ENCODE data around the gene FBXO28.
"Not testable (repeated sequence)": the region's sequence is repeated elsewhere in the genome, so short reads cannot be mapped to it uniquely, and the experiment has no call there.

The FBXO28 gene

GRCh38 chr1:224113918-224114786, at the start of gene FBXO28:
Gene FBXO28 (plus strand): TSS chr1:224114111. CDS start chr1:224114130, 19 bp downstream.
- DNase-seq (ENCODE audit: low spot score), result peak; percentile 97

- DNase-seq (ENCODE audit: low spot score), result no peak
Measured at GRCh38 chr1:224064150-224064549, 49.8 kb upstream of the FBXO28 start.

- DNase-seq (ENCODE audit: low spot score), result peak; percentile 28
Measured at GRCh38 chr1:224065455-224065854, 48.5 kb upstream of the FBXO28 start.

GRCh38 chr1:224067207-224067606, 46.7 kb upstream of the FBXO28 start:
- no peak for DNase-seq (ENCODE audit: low spot score)

- peak; percentile 42 for DNase-seq (ENCODE audit: low spot score)
Measured at GRCh38 chr1:224067621-224068457, 46.1 kb upstream of the FBXO28 start.

- no peak for DNase-seq (ENCODE audit: low spot score)
Measured at GRCh38 chr1:224068458-224069072, 45.3 kb upstream of the FBXO28 start.

GRCh38 chr1:224069138-224069537, 44.8 kb upstream of the FBXO28 start:
- DNase-seq (ENCODE audit: low spot score), result no peak

- DNase-seq (ENCODE audit: low spot score), result no peak
Measured at GRCh38 chr1:224070521-224070920, 43.4 kb upstream of the FBXO28 start.

GRCh38 chr1:224076407-224076806, 37.5 kb upstream of the FBXO28 start:
- DNase-seq (ENCODE audit: low spot score), result no peak

GRCh38 chr1:224079644-224080043, 34.3 kb upstream of the FBXO28 start:
- not testable (repeated sequence) for DNase-seq (ENCODE audit: low spot score)

GRCh38 chr1:224080115-224080774, 33.7 kb upstream of the FBXO28 start:
- peak; percentile 73 for DNase-seq (ENCODE audit: low spot score)

- no peak for DNase-seq (ENCODE audit: low spot score)
Measured at GRCh38 chr1:224081604-224082003, 32.3 kb upstream of the FBXO28 start.

- DNase-seq (ENCODE audit: low spot score), result no peak
Measured at GRCh38 chr1:224082146-224082545, 31.8 kb upstream of the FBXO28 start.

- no peak for DNase-seq (ENCODE audit: low spot score)
Measured at GRCh38 chr1:224084867-224085266, 29.0 kb upstream of the FBXO28 start.

GRCh38 chr1:224085421-224086108, 28.3 kb upstream of the FBXO28 start:
- no peak for DNase-seq (ENCODE audit: low spot score)

- no peak for DNase-seq (ENCODE audit: low spot score)
Measured at GRCh38 chr1:224087286-224087794, 26.6 kb upstream of the FBXO28 start.

GRCh38 chr1:224089583-224089982, 24.3 kb upstream of the FBXO28 start:
- no peak for DNase-seq (ENCODE audit: low spot score)

- no peak for DNase-seq (ENCODE audit: low spot score)
Measured at GRCh38 chr1:224090116-224090515, 23.8 kb upstream of the FBXO28 start.

- DNase-seq (ENCODE audit: low spot score), result no peak
Measured at GRCh38 chr1:224092111-224092510, 21.8 kb upstream of the FBXO28 start.

GRCh38 chr1:224092601-224093000, 21.3 kb upstream of the FBXO28 start:
- no peak for DNase-seq (ENCODE audit: low spot score)

GRCh38 chr1:224095339-224095738, 18.6 kb upstream of the FBXO28 start:
- DNase-seq (ENCODE audit: low spot score), result no peak
